Glomerular endothelial cell (primary cell): ENCODE results near the gene EFCAB14. TPM values are rescaled to one million over a fixed set of nuclear protein-coding genes. Genes with fewer than 3 reads are reported as not detected.
"Not testable (repeated sequence)": the region's sequence is repeated elsewhere in the genome, so short reads cannot be mapped to it uniquely, and the experiment has no call there.

Experiments
- DNase-seq: peaks from one replicate; pipeline ENCODE4 v3.0.0-alpha.2; 2011; ENCODE audit warnings: low read depth, low spot score; ENCODE audit errors: extremely low read depth
- total RNA-seq: library from RNA; depleted of rRNA; stranded (reverse); fragments of >200 nt; gene quantifications from 2 replicates; pipeline ENCODE4 v1.2.3, GENCODE V29; 2015

The EFCAB14 gene
- total RNA-seq = 79.3 and 177 TPM in 2 replicates

GRCh38 chr1:46718727-46719622 lies at the start of gene EFCAB14:
Gene EFCAB14, minus strand, starts transcription at chr1:46719114. Its CDS starts 1,027 bp downstream, at chr1:46718087.
- DNase-seq = no peak

GRCh38 chr1:46768445-46768844 lies 49.5 kb upstream of the EFCAB14 start:
- DNase-seq = no peak

GRCh38 chr1:46767649-46768282 lies 48.9 kb upstream of the EFCAB14 start:
- no peak for DNase-seq

GRCh38 chr1:46764402-46764801 lies 45.5 kb upstream of the EFCAB14 start:
- no peak for DNase-seq

- no peak for DNase-seq
Measured at GRCh38 chr1:46761740-46762139, 42.8 kb upstream of the EFCAB14 start.

GRCh38 chr1:46760558-46761166 lies 41.7 kb upstream of the EFCAB14 start:
- no peak for DNase-seq

- DNase-seq = no peak
Measured at GRCh38 chr1:46757956-46758528, 39.1 kb upstream of the EFCAB14 start.

- no peak for DNase-seq
Measured at GRCh38 chr1:46757247-46757955, 38.5 kb upstream of the EFCAB14 start.

GRCh38 chr1:46755121-46755520 lies 36.2 kb upstream of the EFCAB14 start:
- DNase-seq = no peak

GRCh38 chr1:46754707-46755106 lies 35.8 kb upstream of the EFCAB14 start:
- DNase-seq = not testable (repeated sequence)

GRCh38 chr1:46753985-46754384 lies 35.1 kb upstream of the EFCAB14 start:
- no peak for DNase-seq

- no peak for DNase-seq
Measured at GRCh38 chr1:46749921-46750404, 31.0 kb upstream of the EFCAB14 start.

- DNase-seq = no peak
Measured at GRCh38 chr1:46749404-46749803, 30.5 kb upstream of the EFCAB14 start.

GRCh38 chr1:46747683-46748288 lies 28.9 kb upstream of the EFCAB14 start:
- DNase-seq = no peak

- no peak for DNase-seq
Measured at GRCh38 chr1:46742069-46742468, 23.2 kb upstream of the EFCAB14 start.

GRCh38 chr1:46735708-46736324 lies 16.9 kb upstream of the EFCAB14 start:
- DNase-seq = no peak

GRCh38 chr1:46728327-46728873 lies 9.5 kb upstream of the EFCAB14 start:
- DNase-seq = not testable (repeated sequence)

GRCh38 chr1:46725736-46726108 lies 6.8 kb upstream of the EFCAB14 start:
- no peak for DNase-seq

- peak; percentile 88 for DNase-seq
Measured at GRCh38 chr1:46724991-46725735, 6.2 kb upstream of the EFCAB14 start.
